ENCODE measurements around the gene ATP5F1D. TPM values are rescaled to one million over a fixed set of nuclear protein-coding genes. Genes with fewer than 3 reads are reported as not detected.
A peak's percentile ranks its signal among the peaks of the same experiment; 100 is the strongest.

ATP5F1D gene
- total and polyA plus RNA-seq, 12 donors, result 15.6 to 1,534 (median 229) TPM

- intact Hi-C loops (cut with DNase I), result no loop called here
- peak in 1 of 7 donors; percentile 48 for DNase-seq
- Histone ChIP-seq H3K36me3 (replicated peaks in 1 of 2) (peaks cover 0 to 11% of the 10 kb centered on the region in 2 donors), H3K27ac (peak overlapping the region; percentile 84 to 100 (median 99)), H3K4me1 (replicated peaks in 1 of 2) (peaks cover 53 to 56% of the 10 kb centered on the region in 2 donors), H3K4me3 (peak overlapping the region in 1 of 4 donors; percentile 92), H3K9me3 (replicated peaks in 1 of 3) (no peaks in the 10 kb centered on the region), H3K27me3 (no peaks in the 10 kb centered on the region)
- WGBS, 4 donors, result 58 to 71% (median 65%) methylated on average over 7 to 8 of the region's 8 CpGs; no CpG with 5 or more reads in 1 of the 4 donors
- TF ChIP-seq CTCF (IDR thresholded peaks at IDR 0.05), result no peak
- peak in 1 of 2 donors; percentile 2 for TF ChIP-seq POLR2A (IDR thresholded peaks at IDR 0.05)
Measured at GRCh38 chr19:1247748-1248138, 6.2 kb downstream of the ATP5F1D start.

GRCh38 chr19:1248139-1248785 lies 6.7 kb downstream of the ATP5F1D start, which contains the start of gene MIDN:
MIDN (plus strand) TSS chr19:1248583; CDS start chr19:1250297, 1,714 bp downstream.
- DNase-seq, result peak; percentile 89 to 94 (median 91)
- H3K9me3 ChIP-seq (replicated peaks in 1 of 3), result no peaks in the 10 kb centered on the region
- peaks cover 51 to 54% of the 10 kb centered on the region in 2 donors for H3K4me1 ChIP-seq (replicated peaks in 1 of 2)
- peaks cover 0 to 11% of the 10 kb centered on the region in 2 donors for H3K36me3 ChIP-seq (replicated peaks in 1 of 2)
- peak within 1 kb of the TSS; percentile 84 to 100 (median 99) for H3K27ac ChIP-seq
- peak within 1 kb of the TSS; percentile 33 to 92 (median 77) for H3K4me3 ChIP-seq
- peak in 5 of 6 experiments; percentile 14 to 36 (median 20) for TF ChIP-seq CTCF (IDR thresholded peaks at IDR 0.05)
- TF ChIP-seq POLR2A (IDR thresholded peaks at IDR 0.05), result peak; percentile 93 to 97
- H3K27me3 ChIP-seq, result no peaks in the 10 kb centered on the region
- intact Hi-C loops (cut with DNase I), result no loop called here
- 0 to 1% (median 1%) methylated on average over 24 to 60 of the region's 60 CpGs; no CpG with 5 or more reads in 1 of the 4 donors for WGBS, 4 donors

- Histone ChIP-seq H3K4me3 (peak overlapping the region; percentile 1 to 92 (median 77)), H3K9me3 (replicated peaks in 1 of 3) (no peaks in the 10 kb centered on the region), H3K4me1 (replicated peaks in 1 of 2) (peaks cover 51 to 54% of the 10 kb centered on the region in 2 donors), H3K27me3 (no peaks in the 10 kb centered on the region), H3K27ac (peak overlapping the region; percentile 71 to 100 (median 99)), H3K36me3 (replicated peaks in 1 of 2) (peaks cover 0 to 15% of the 10 kb centered on the region in 2 donors)
- 0% methylated on average over 11 to 74 of the region's 74 CpGs; no CpG with 5 or more reads in 1 of the 4 donors for WGBS, 4 donors
- DNase-seq, result peak; percentile 80 to 92 (median 87)
- intact Hi-C loops (cut with DNase I), result no loop called here
- peak in 5 of 6 experiments; percentile 52 to 96 (median 78) for TF ChIP-seq CTCF (IDR thresholded peaks at IDR 0.05)
- no peak for TF ChIP-seq POLR2A (IDR thresholded peaks at IDR 0.05)
Measured at GRCh38 chr19:1248786-1249297, 7.3 kb downstream of the ATP5F1D start.

- WGBS, 4 donors, result 0 to 1% (median 1%) methylated on average over 39 to 102 of the region's 102 CpGs
- intact Hi-C loops (cut with DNase I), result no loop called here
- peaks cover 51 to 55% of the 10 kb centered on the region in 2 donors for H3K4me1 ChIP-seq (replicated peaks in 1 of 2)
Measured at GRCh38 chr19:1249298-1249989, 7.9 kb downstream of the ATP5F1D start.

More at GRCh38 chr19:1249298-1249989, 7.9 kb downstream of the ATP5F1D start:
- Histone ChIP-seq H3K36me3 (replicated peaks in 1 of 2) (peaks cover 0 to 21% of the 10 kb centered on the region in 2 donors), H3K4me3 (peak overlapping the region in 3 of 4 donors; percentile 48 to 92 (median 86)), H3K27ac (peak overlapping the region; percentile 60 to 100 (median 99)), H3K27me3 (no peaks in the 10 kb centered on the region), H3K9me3 (replicated peaks in 1 of 3) (no peaks in the 10 kb centered on the region)
- TF ChIP-seq POLR2A (IDR thresholded peaks at IDR 0.05), result peak; percentile 92
- no peak for TF ChIP-seq CTCF (IDR thresholded peaks at IDR 0.05)
- DNase-seq, result peak; percentile 92 to 97 (median 95)

All from adrenal gland (tissue), 12 donors.